IPS-18a (cell line): Measurements from ENCODE around the gene WDR5.

Source experiments
- H3K27ac ChIP-seq: one replicate; pipeline ENCODE4 v1.5.1; 2013; ENCODE audit warnings: low read length
- H3K27me3 ChIP-seq: one replicate; pipeline ENCODE4 v1.6.1; 2013; ENCODE audit warnings: mild to moderate bottlenecking, low read length; ENCODE audit not compliant: control insufficient read depth, insufficient read depth
- H3K36me3 ChIP-seq: one replicate; pipeline ENCODE4 v1.6.1; 2013; ENCODE audit warnings: low read depth, low read length; ENCODE audit not compliant: control insufficient read depth
- H3K4me1 ChIP-seq: one replicate; pipeline ENCODE4 v1.6.1; 2013; ENCODE audit warnings: low read depth, low read length; ENCODE audit not compliant: control insufficient read depth
- H3K4me3 ChIP-seq: one replicate; pipeline ENCODE4 v1.5.1; 2013; ENCODE audit warnings: low read length
- H3K9ac ChIP-seq: one replicate; pipeline ENCODE4 v1.6.1; 2013; ENCODE audit warnings: mild to moderate bottlenecking, low read length, moderate library complexity
- H3K9me3 ChIP-seq: one replicate; pipeline ENCODE4 v1.6.1; 2013; ENCODE audit warnings: low read depth, low read length; ENCODE audit not compliant: control insufficient read depth

Gene WDR5

GRCh38 chr9:134136118-134136995 lies 475 bp downstream of the WDR5 start:
- H3K36me3 ChIP-seq = peaks cover 26% of the 10 kb centered on the region
- no peaks in the 10 kb centered on the region for H3K27me3 ChIP-seq
- H3K27ac ChIP-seq = peak overlapping the region; percentile 39
- H3K4me1 ChIP-seq = peaks cover 21% of the 10 kb centered on the region
- H3K9me3 ChIP-seq = no peaks in the 10 kb centered on the region
- H3K9ac ChIP-seq = peak overlapping the region; percentile 89
- H3K4me3 ChIP-seq = peak overlapping the region; percentile 97

- Histone ChIP-seq H3K9ac (peak overlapping the region; percentile 89), H3K36me3 (peaks cover 31% of the 10 kb centered on the region), H3K9me3 (no peaks in the 10 kb centered on the region), H3K27me3 (no peaks in the 10 kb centered on the region), H3K27ac (peak overlapping the region; percentile 39), H3K4me1 (peaks cover 15% of the 10 kb centered on the region), H3K4me3 (peak overlapping the region; percentile 97)
Observed at GRCh38 chr9:134136996-134137299, 1.1 kb downstream of the WDR5 start.

- Histone ChIP-seq H3K9ac (no peak overlapping the region), H3K27me3 (no peaks in the 10 kb centered on the region), H3K4me3 (no peak overlapping the region), H3K36me3 (peaks cover 39% of the 10 kb centered on the region), H3K4me1 (peaks cover 13% of the 10 kb centered on the region), H3K27ac (no peak overlapping the region), H3K9me3 (no peaks in the 10 kb centered on the region)
Observed at GRCh38 chr9:134138292-134138691, 2.4 kb downstream of the WDR5 start.

- H3K9me3 ChIP-seq = no peaks in the 10 kb centered on the region
Observed at GRCh38 chr9:134139081-134139480, 3.2 kb downstream of the WDR5 start.

GRCh38 chr9:134141906-134142305 lies 6.0 kb downstream of the WDR5 start:
- Histone ChIP-seq H3K36me3 (peaks cover 68% of the 10 kb centered on the region), H3K4me3 (no peak overlapping the region), H3K9me3 (no peaks in the 10 kb centered on the region), H3K27me3 (no peaks in the 10 kb centered on the region), H3K4me1 (peaks cover 5% of the 10 kb centered on the region), H3K9ac (no peak overlapping the region), H3K27ac (no peak overlapping the region)

More at GRCh38 chr9:134139081-134139480, 3.2 kb downstream of the WDR5 start:
- Histone ChIP-seq H3K4me3 (no peak overlapping the region), H3K27me3 (no peaks in the 10 kb centered on the region), H3K27ac (no peak overlapping the region), H3K36me3 (peaks cover 44% of the 10 kb centered on the region), H3K4me1 (peaks cover 13% of the 10 kb centered on the region), H3K9ac (no peak overlapping the region)

GRCh38 chr9:134144801-134145200 lies 8.9 kb downstream of the WDR5 start:
- no peak overlapping the region for H3K9ac ChIP-seq
- no peak overlapping the region for H3K27ac ChIP-seq
- H3K9me3 ChIP-seq = no peaks in the 10 kb centered on the region
- no peaks in the 10 kb centered on the region for H3K27me3 ChIP-seq
- no peak overlapping the region for H3K4me3 ChIP-seq
- no peaks in the 10 kb centered on the region for H3K4me1 ChIP-seq
- H3K36me3 ChIP-seq = peaks cover 85% of the 10 kb centered on the region

- Histone ChIP-seq H3K4me1 (no peaks in the 10 kb centered on the region), H3K27ac (no peak overlapping the region), H3K9ac (no peak overlapping the region), H3K27me3 (no peaks in the 10 kb centered on the region), H3K4me3 (no peak overlapping the region), H3K9me3 (no peaks in the 10 kb centered on the region), H3K36me3 (peaks cover 85% of the 10 kb centered on the region)
Observed at GRCh38 chr9:134145262-134145661, 9.4 kb downstream of the WDR5 start.

- no peaks in the 10 kb centered on the region for H3K4me1 ChIP-seq
Observed at GRCh38 chr9:134146774-134147493, 11.1 kb downstream of the WDR5 start.

GRCh38 chr9:134149380-134149779 lies 13.5 kb downstream of the WDR5 start:
- Histone ChIP-seq H3K36me3 (peaks cover 85% of the 10 kb centered on the region), H3K9me3 (no peaks in the 10 kb centered on the region), H3K9ac (no peak overlapping the region), H3K4me3 (no peak overlapping the region), H3K4me1 (no peaks in the 10 kb centered on the region), H3K27ac (no peak overlapping the region), H3K27me3 (no peaks in the 10 kb centered on the region)

More at GRCh38 chr9:134146774-134147493, 11.1 kb downstream of the WDR5 start:
- no peak overlapping the region for H3K4me3 ChIP-seq
- no peaks in the 10 kb centered on the region for H3K27me3 ChIP-seq
- H3K9me3 ChIP-seq = no peaks in the 10 kb centered on the region
- peaks cover 77% of the 10 kb centered on the region for H3K36me3 ChIP-seq
- H3K27ac ChIP-seq = no peak overlapping the region
- H3K9ac ChIP-seq = no peak overlapping the region

- H3K27me3 ChIP-seq = no peaks in the 10 kb centered on the region
- no peak overlapping the region for H3K4me3 ChIP-seq
- no peak overlapping the region for H3K9ac ChIP-seq
- H3K4me1 ChIP-seq = no peaks in the 10 kb centered on the region
- no peaks in the 10 kb centered on the region for H3K9me3 ChIP-seq
- peaks cover 86% of the 10 kb centered on the region for H3K36me3 ChIP-seq
- H3K27ac ChIP-seq = no peak overlapping the region
Observed at GRCh38 chr9:134150557-134151214, 14.8 kb downstream of the WDR5 start.

- H3K4me1 ChIP-seq = no peaks in the 10 kb centered on the region
- peaks cover 90% of the 10 kb centered on the region for H3K36me3 ChIP-seq
- no peak overlapping the region for H3K27ac ChIP-seq
- H3K9me3 ChIP-seq = no peaks in the 10 kb centered on the region
- no peaks in the 10 kb centered on the region for H3K27me3 ChIP-seq
- no peak overlapping the region for H3K4me3 ChIP-seq
- no peak overlapping the region for H3K9ac ChIP-seq
Observed at GRCh38 chr9:134152022-134152448, 16.2 kb downstream of the WDR5 start.
